Stomach (tissue), 4 donors: ENCODE results near the gene CHAT.

Source experiments
- CTCF ChIP-seq, 7 experiments: fragments of 450-650 bp in 4 of 7; fragments of 200-600 bp in 3 of 7; sonication (generic) in 3 of 7; IDR thresholded peaks; one replicate each; pipeline ENCODE4 v1.5.1; 2016 to 2019; ENCODE audit warnings: antibody characterized with exemption in 7 of 7, control low read depth in 2 of 7, mild to moderate bottlenecking in 1 of 7
- EP300 ChIP-seq: sonication (generic); formaldehyde crosslinking; IDR thresholded peaks from one replicate; pipeline ENCODE4 v1.6.1; 2017; ENCODE audit warnings: antibody characterized with exemption
- POLR2A ChIP-seq, 4 donors: fragments of 450-650 bp; IDR thresholded peaks; one replicate each; pipeline ENCODE4 v1.6.1; 2016; ENCODE audit warnings: antibody characterized with exemption in 4 of 4, control low read depth in 2 of 4, mild to moderate bottlenecking in 1 of 4, moderate library complexity in 1 of 4
- POLR2AphosphoS5 ChIP-seq, 3 donors: sonication (generic); formaldehyde crosslinking; IDR thresholded peaks; one replicate each; pipeline ENCODE4 v1.6.1; 2016; ENCODE audit warnings: antibody characterized with exemption in 3 of 3

- TF ChIP-seq CTCF (IDR thresholded peaks at IDR 0.05) (no peak), POLR2AphosphoS5 (IDR thresholded peaks at IDR 0.05) (no peak), POLR2A (IDR thresholded peaks at IDR 0.05) (no peak), EP300 (no peak)
Measured at GRCh38 chr10:49613165-49613881, 514 bp upstream of the CHAT start.
